Measurements from ENCODE around the gene MAN2A2.

The MAN2A2 gene

GRCh38 chr15:90887037-90887481, 16.0 kb upstream of the MAN2A2 start:
- Histone ChIP-seq H4K20me1 (ENCODE audit: insufficient read depth, low read length) (no peaks in the 10 kb centered on the region), H3K9me3 (ENCODE audit: low read length) (no peaks in the 10 kb centered on the region), H3K4me1 (ENCODE audit: insufficient read depth, low read length, severe bottlenecking) (no peaks in the 10 kb centered on the region), H2AFZ (ENCODE audit: low read length) (no peak overlapping the region), H3K79me2 (ENCODE audit: insufficient read depth, low read length) (no peaks in the 10 kb centered on the region), H3K4me3 (ENCODE audit: low read depth, low read length, poor library complexity, severe bottlenecking) (no peak overlapping the region), H3K9ac (ENCODE audit: low read length) (no peak overlapping the region), H3K9me2 (ENCODE audit: low read depth, low read length) (no peaks in the 10 kb centered on the region), H3K27ac (ENCODE audit: low read depth, low read length, poor library complexity, severe bottlenecking) (no peak overlapping the region), H3K27me3 (ENCODE audit: insufficient read depth, low read length) (peaks cover 17% of the 10 kb centered on the region), H3K36me3 (ENCODE audit: insufficient read depth, low read length) (no peaks in the 10 kb centered on the region), H3F3A (ENCODE audit: insufficient read depth, low read length) (no peaks in the 10 kb centered on the region), H3K4me2 (ENCODE audit: low read length) (no peak overlapping the region)
- no peak for TF ChIP-seq EZH2 (IDR thresholded peaks at IDR 0.05; ENCODE audit: borderline replicate concordance, low read length)
- TF ChIP-seq, protein P1, sequence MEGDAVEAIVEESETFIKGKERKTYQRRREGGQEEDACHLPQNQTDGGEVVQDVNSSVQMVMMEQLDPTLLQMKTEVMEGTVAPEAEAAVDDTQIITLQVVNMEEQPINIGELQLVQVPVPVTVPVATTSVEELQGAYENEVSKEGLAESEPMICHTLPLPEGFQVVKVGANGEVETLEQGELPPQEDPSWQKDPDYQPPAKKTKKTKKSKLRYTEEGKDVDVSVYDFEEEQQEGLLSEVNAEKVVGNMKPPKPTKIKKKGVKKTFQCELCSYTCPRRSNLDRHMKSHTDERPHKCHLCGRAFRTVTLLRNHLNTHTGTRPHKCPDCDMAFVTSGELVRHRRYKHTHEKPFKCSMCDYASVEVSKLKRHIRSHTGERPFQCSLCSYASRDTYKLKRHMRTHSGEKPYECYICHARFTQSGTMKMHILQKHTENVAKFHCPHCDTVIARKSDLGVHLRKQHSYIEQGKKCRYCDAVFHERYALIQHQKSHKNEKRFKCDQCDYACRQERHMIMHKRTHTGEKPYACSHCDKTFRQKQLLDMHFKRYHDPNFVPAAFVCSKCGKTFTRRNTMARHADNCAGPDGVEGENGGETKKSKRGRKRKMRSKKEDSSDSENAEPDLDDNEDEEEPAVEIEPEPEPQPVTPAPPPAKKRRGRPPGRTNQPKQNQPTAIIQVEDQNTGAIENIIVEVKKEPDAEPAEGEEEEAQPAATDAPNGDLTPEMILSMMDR (IDR thresholded peaks at IDR 0.05; ENCODE audit: low read length) = no peak

DNA sequence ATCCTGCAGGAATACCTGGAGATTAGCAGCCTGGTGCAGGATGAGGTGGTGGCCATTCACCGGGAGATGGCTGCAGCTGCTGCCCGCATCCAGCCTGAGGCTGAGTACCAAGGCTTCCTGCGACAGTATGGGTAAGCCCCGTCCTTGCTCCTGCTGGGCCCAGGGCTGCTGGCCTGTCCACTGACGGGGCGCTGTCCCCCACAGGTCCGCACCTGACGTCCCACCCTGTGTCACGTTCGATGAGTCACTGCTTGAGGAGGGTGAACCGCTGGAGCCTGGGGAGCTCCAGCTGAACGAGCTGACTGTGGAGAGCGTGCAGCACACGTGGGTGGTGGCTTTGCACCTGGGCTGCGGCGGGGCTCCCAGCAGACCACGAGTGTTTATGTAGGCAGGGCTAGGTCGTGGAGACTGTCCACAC, 13.8 kb upstream of the MAN2A2 start:
- H3K9ac ChIP-seq (ENCODE audit: low read length) = no peak overlapping the region
- no peak overlapping the region for H3K4me2 ChIP-seq (ENCODE audit: low read length)
- no peaks in the 10 kb centered on the region for H4K20me1 ChIP-seq (ENCODE audit: insufficient read depth, low read length)
- no peaks in the 10 kb centered on the region for H3K9me2 ChIP-seq (ENCODE audit: low read depth, low read length)
- H2AFZ ChIP-seq (ENCODE audit: low read length) = no peak overlapping the region
- TF ChIP-seq, protein P1 (IDR thresholded peaks at IDR 0.05; ENCODE audit: low read length) = no peak
- no peak for TF ChIP-seq EZH2 (IDR thresholded peaks at IDR 0.05; ENCODE audit: borderline replicate concordance, low read length)
- peaks cover 6% of the 10 kb centered on the region for H3K4me1 ChIP-seq (ENCODE audit: insufficient read depth, low read length, severe bottlenecking)
- no peaks in the 10 kb centered on the region for H3K79me2 ChIP-seq (ENCODE audit: insufficient read depth, low read length)
- no peak overlapping the region for H3K27ac ChIP-seq (ENCODE audit: low read depth, low read length, poor library complexity, severe bottlenecking)
- H3K9me3 ChIP-seq (ENCODE audit: low read length) = no peaks in the 10 kb centered on the region
- no peaks in the 10 kb centered on the region for H3K36me3 ChIP-seq (ENCODE audit: insufficient read depth, low read length)
- H3K4me3 ChIP-seq (ENCODE audit: low read depth, low read length, poor library complexity, severe bottlenecking) = no peak overlapping the region
- peaks cover 20% of the 10 kb centered on the region for H3K27me3 ChIP-seq (ENCODE audit: insufficient read depth, low read length)
- no peaks in the 10 kb centered on the region for H3F3A ChIP-seq (ENCODE audit: insufficient read depth, low read length)

- Histone ChIP-seq H3F3A (ENCODE audit: insufficient read depth, low read length) (no peaks in the 10 kb centered on the region), H3K27ac (ENCODE audit: low read depth, low read length, poor library complexity, severe bottlenecking) (no peak overlapping the region), H3K4me1 (ENCODE audit: insufficient read depth, low read length, severe bottlenecking) (peaks cover 6% of the 10 kb centered on the region), H3K9ac (ENCODE audit: low read length) (no peak overlapping the region), H3K36me3 (ENCODE audit: insufficient read depth, low read length) (no peaks in the 10 kb centered on the region), H3K4me2 (ENCODE audit: low read length) (no peak overlapping the region), H3K79me2 (ENCODE audit: insufficient read depth, low read length) (no peaks in the 10 kb centered on the region), H3K4me3 (ENCODE audit: low read depth, low read length, poor library complexity, severe bottlenecking) (no peak overlapping the region), H3K9me2 (ENCODE audit: low read depth, low read length) (no peaks in the 10 kb centered on the region), H2AFZ (ENCODE audit: low read length) (no peak overlapping the region), H3K9me3 (ENCODE audit: low read length) (no peaks in the 10 kb centered on the region), H4K20me1 (ENCODE audit: insufficient read depth, low read length) (no peaks in the 10 kb centered on the region), H3K27me3 (ENCODE audit: insufficient read depth, low read length) (peaks cover 20% of the 10 kb centered on the region)
- TF ChIP-seq, protein P1 (IDR thresholded peaks at IDR 0.05; ENCODE audit: low read length) = no peak
These were observed 13.2 kb upstream of the MAN2A2 start for GRCh38 chr15:90889736-90890456.

Measured in OCI-LY1 (cell line).